DMS153 treated with DMSO at 0.1 percent for 48 hours (cell line): ENCODE results near the gene TOMT.

Source experiments
- DNase-seq: peaks from one replicate; lab custom pipeline; 2025; ENCODE audit not compliant: unreplicated experiment; lab: John Stamatoyannopoulos, UW

The TOMT gene

DNA sequence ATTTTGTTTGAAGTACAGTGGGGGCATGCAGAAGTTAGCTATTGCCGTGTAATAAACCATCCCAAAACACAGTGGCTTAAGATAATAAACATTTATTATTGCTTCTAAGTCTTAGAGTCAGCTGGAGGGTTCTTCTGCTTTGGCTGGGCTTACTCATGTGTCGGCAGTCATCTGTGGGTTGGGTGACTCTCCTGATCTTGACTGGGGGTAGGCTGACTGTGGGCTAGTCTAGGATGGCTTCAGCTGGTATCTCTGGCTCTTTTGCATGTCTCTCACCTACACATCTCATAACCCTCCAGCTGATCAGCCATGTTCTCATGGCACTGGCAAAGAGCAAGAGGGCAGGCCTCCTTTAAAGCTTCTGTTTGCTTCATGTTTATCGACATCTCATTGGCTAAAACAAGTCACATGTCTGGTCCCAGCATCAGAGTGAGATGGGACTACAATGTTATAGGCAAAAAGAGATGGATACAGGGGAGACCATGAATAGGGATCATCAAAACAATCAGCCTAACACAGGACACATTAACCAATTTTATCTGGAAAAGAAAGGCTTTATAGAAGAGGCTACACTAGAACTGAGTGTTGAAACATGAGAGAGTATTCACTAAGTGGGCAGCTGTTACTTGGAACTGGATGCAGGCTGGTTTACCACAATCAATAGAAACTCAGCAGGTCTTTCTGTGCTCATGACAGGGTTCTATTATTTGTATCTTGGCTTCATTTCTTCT lies 19.9 kb upstream of the TOMT start:
- DNase-seq, result no peak

DNA sequence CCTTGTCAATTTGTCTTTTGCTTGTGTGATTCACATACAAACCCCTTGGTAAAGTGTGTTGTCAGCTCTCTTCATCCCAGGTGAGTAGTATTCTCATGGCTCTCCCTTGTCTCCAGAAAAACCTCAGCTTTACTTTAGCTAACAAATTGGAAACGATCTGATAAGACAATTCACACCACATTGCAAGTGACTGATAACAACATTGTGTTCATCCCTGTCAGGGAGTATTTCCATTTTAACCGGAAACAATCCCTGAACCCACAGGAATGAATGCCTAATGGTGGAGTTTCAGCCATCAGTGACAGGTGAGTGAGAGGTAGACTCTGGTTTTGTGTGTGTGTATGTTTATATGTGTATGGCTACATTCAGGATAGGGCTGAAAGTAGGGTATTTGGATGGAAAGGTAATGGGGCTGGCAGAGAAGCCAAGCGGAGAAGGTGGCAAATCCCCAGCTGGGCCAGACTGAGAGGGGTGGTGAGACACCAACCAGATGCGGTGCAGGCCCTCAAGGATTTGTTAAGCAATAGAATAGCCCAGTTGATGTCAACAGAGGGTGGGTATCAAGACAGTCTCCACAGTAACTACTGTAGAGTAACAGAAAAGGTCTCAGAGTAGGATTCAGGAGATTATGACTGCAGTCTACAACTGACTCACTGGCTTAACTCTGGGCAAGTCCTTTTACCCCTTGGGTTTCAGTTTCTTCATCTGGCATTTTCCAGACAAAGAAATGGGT lies 17.5 kb upstream of the TOMT start:
- DNase-seq, result no peak

DNA sequence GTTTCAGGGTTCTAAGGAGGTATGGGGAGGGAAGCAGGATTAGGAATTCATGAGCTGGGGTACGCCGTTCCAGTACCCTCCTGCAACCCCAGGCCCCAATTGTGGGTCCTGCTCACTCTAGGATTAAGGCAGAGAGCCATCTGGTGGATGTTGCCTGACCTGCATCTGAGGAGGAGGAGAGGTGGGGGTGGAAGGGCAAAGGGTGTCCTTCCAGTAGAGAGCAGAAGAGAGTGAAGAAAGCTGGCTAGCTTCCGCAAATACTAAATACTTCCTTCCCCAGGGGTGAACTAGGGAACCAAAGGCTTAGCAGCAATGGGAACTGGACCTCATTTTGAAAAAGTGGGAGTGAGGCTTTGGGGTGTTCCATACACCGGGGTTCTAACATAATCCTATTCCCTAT lies 14.4 kb upstream of the TOMT start:
- no peak for DNase-seq

DNA sequence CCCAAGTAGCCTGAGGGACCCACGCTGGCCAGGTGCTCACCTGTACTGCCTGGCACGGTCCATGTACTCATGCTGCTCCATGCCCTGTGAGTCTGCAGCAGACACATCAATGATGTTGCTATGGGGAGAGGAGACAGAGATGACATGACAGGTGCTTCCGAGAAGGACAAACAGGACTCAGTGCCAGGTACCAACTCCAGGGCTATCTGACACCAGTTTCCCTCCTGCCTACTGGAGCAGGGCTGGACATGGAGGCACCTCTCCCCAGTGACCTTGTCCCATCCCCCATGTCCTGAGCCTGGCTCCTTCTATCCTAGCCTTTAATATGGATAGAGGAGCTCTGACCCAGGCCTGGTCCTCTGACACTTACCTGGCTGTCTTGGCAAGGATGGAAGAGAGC lies 7.0 kb upstream of the TOMT start:
- DNase-seq, result no peak

DNA sequence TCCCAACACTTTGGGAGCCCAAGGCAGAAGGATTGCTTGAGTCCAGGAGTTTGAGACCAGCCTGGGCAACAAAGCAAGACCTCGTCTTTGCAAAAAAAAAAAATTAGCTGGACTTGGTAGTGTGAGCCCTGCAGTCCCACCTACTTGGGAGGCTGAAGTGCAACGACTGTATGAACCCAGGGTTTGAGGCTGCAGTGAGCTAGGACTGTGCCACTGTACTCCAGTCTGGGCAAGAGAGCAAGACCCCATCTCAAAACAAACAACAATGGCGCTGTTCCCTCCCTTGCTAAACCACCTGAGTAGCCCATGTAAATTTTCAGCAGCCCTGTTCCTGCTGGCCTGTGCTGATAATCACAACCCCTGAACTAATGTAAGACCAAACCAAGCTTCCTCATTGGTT lies 5.7 kb upstream of the TOMT start:
- no peak for DNase-seq

DNA sequence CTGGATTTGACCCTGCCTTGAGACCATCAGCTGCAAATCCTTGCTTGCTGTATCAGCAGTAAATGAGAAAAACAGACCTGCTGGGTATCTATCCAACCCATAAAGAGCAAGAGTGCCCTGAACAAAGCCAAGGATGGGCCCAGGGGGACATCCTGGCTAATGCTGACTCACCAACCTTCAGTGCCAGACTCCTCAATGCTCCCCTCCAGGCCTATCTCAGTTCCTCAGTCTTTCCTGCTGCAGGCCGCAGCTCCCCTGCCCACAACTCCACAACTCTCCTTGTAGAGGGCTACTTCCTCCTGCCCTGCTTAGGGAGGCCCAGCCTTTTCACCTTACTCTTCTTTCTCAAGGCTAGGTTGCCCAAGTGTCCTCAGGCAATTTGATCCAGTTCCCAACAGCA lies 5.3 kb upstream of the TOMT start:
- no peak for DNase-seq

DNA sequence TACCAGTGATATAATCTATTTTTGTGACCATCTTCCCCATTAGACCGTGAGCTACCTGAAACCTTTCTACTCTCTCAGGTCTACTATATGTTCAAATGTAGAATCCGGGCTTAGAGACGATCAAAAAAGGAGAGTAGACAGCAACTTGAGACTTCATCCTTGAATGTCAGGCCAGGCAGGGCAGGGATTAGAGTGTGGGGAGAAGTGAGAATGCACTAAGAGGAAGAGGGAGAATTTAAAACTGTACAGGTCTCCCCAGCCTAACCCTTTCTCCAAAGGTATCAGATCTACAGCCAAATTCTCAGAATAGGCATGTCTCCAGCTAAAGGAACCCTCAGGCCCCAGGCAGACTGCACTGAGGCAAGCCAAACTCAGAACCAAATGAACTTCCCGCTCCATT lies 3.6 kb upstream of the TOMT start:
- DNase-seq, result no peak

DNA sequence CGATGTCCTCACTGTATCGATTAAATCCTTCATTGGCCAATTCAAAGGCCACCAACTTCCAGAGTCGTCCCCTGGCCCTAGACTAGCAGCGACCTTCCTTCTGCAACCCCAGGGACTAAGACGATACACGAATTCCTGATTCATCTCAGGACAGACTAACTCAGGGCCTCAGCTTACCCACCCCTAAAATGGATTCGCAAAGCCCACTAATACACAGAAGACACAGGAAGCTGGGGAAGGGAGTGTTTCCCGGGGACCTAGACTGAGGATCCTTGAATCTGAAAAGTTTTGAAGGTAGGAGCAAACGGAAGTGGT lies 3.1 kb upstream of the TOMT start:
- DNase-seq, result no peak

DNA sequence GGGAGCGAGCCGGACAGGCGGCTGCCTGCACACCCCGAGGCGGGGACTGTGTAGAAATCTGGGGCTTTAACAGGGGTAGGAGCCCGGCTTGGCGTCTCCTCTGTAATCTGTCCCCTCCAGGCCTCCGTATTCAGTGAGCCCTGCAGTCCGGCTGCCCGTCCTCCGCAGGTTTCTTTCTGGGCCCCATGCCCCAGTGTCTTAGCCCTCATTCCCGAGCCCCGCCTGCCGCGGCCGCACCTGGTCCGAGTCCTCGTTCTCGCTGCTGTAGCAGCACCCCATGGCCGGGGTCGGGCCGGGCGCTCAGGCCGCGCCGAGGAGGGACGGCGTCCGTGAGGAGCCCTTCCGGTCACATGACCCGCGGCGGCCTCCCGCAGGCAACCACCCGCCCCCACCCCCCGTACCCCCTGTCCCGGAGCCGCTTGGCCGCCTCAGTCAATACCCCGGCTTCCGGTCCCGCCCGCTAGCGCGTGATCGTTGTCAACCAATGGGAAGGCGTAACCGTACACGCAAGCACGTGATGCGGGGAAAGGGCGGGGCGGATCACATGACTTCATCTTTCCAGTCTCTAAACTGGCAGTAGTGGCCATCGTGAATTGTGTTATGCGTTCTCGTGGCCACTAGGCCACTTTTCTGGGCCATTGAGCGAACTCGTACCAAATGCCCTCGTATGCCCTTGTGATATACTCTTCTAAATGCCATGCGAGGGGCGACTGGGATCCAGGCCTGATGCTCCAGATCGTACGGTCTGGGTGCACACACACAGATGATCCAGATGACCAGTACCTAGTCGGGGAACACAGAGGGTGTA lies 2.6 kb upstream of the TOMT start, which contains the start of gene LAMTOR1:
LAMTOR1 (minus strand) TSS at position 352 of the 808 bp plus-strand sequence; CDS start at position 279, 73 bp downstream.
- DNase-seq, result peak; percentile 90

DNA sequence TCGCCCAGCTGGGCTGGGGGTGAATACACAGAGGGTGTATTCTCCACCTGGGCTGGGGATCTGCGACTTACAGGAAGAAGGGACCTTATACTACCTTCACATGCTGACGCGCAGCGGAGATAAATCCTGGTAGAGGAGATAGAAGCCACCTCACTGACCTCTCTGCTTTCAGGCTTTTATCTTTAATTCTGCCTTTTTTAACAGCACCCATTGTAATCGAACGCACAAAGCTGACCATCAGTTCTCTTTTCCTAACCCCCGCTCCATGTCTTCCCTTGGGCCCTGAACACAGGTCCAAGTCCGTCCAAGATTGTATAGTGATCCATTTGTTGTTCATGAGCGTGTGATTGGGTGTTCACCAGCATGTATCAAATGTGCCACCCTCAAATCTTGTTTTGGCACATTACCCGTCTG lies 2.0 kb upstream of the TOMT start:
- DNase-seq, result no peak

DNA sequence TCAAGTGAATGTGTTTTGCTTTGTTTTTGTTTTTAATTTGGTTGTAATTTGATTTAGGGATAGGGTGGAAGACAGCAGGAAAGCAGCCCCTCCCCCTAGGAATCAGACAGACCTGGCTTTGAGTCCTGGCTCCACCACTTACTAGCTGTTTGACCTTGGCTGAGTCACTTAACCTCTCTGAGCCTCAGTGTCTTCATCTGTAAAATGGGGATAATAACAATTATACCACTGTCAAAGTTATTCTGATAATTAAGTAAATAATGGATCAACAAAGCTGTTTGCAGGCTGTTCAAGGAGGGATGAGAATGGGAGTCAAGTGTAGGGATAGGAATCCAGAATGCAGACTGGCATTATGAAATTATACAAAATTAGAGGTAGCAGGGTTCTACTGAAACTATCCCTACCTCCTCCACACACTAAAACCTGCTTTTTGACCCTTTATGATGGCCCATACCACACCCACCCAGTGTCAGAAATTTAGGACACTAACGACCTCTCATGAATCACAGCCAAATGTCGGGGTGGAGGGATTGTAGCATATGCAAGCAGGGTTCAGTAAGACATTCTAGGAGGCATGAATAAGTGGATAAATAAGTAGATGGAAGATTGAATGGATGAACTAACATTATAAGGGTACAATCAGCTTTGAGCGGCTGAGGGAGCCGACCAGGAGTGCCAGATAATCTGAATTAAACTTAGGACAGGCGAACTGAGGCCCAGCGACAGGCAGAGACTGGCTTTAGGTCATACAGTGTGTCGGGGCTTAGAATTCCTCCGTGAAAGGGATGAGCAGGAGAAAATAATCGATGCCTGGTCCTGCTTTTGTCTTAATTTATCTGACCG lies 5.8 kb downstream of the TOMT start:
- no peak for DNase-seq

DNA sequence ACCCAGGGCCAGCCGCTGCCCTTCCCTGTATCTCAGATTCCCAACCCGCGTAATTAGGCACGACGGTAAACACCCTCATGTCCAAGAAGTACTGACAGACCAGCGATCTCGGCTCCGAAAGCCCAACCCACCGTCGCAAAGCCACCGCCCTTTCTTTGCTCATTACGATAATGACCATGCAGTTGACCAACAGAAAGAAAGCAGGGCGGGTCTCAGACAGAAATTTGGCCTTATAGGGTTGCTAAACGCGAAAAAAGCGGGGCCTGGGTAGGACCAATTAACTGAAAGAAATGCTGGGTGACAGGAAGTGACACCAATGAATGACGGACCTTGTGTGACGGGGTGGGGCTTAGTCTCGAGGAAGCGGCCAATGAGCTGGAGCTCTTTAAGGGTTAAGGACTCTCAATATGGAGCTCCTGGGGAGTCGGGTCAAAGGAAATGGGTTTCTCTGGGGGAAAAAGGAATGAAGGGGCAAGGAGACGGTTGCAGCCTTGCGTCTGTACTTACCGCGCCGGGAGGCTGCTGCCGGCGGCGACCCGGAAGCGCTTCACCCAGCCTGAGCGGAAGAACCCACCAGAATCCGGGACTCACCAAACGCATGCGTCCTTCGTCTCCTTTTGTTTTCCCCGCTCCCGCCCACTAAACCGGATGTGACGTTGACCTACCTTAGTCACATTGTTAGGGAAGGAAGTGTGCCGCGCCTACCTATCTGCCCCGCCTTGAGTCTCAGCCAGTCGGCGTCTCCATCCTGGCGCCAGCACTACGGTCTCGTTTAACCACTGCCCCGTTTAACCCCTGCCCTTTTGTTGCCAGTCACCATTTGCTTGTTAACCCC lies 6.6 kb downstream of the TOMT start, which contains the start of gene ANAPC15:
ANAPC15 (minus strand) TSS at position 553 of the 835 bp plus-strand sequence. CDS start 1,419 bp downstream, outside the sequence.
- DNase-seq, result peak; percentile 98

DNA sequence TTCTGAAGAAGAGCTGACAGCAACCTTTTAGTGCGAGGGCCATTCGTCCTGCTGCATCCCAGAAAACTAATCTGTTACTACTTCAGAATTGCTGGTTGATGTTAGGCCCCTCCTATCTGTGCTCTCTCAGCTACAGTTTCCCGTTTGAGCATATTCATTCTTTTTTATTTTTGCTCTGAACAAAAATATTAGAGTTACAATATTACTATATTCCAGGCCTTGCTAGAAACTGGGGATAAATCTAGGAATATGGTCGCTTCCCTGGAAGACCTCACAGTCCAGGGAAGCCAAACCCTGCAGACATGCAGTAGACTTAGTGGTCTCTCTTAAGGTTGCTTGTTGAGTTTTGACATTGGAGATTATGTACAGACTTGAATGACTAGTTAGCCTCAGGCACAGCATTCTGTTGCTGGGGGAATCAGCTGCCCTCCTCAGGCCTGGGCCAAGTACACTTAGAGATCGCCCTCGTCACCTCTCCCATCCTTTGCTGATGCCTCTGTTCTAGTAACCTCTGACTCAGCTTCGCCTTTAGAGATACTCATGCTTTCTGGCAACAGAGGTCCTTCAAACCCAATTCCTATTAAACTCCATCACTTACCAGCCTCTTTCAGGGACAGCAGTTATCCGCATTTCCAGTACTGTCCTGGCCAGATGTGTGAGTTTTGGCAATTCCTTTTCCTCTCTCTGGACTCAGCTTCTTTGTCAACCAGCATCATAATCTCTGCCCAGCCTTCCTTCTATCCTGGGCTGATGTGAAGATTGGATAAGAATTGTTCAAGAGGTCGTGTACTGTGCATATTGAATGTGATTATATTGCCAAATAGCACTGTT lies 7.5 kb downstream of the TOMT start:
- DNase-seq, result peak; percentile 47

DNA sequence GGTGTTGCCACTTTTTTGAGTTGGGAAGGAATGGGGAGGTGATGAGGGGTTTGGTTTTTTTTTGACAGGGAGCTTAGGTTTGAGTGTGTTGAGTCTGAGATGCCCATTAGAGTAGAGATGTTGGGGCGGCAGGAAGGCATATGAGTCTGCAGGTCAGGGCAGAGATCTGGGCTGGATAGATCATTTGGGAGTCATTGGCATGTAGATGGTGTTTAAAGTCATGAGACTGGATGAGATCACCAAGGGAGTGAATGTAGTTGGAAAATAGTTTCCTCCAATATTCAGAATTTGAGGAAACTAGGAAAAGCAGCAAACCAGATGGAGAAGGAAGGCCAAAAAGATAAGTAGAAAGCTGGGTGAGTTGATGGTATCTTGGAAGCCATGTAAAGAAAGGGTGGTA lies 8.8 kb downstream of the TOMT start:
- no peak for DNase-seq

DNA sequence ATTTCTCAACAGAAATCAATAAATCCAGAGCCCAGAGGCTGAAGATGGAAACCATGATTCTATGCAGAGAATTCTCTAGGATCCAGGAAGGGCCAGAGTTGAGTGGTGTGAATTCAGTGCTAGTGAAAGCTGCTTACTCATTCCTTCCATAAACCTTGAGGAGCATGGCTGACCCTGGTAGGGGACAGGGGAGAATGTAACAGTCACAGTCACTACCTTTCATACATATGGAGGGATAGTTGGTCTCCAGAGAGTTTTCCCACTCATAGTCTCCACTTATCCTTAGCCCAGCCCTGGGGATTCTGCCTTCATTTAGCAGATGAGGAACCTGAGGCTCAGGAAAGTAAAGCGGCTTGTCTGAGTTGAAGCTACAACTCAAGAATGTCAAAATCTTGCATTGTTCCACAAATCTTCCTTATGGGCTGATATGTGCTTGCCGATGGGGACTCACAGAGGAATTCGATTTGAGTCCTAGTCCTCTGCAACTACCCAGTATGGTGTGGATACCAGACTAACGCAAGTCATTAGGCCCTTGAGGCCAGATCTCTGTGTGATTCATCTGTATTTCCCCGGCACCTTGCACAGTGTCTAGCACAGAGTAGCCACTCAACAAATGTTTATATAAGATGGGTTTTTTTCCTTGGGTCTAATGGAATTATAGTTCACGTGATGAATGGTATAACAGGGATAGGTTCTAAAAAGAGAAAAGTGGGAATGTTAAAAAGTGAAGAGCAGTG lies 10.5 kb downstream of the TOMT start:
- no peak for DNase-seq

DNA sequence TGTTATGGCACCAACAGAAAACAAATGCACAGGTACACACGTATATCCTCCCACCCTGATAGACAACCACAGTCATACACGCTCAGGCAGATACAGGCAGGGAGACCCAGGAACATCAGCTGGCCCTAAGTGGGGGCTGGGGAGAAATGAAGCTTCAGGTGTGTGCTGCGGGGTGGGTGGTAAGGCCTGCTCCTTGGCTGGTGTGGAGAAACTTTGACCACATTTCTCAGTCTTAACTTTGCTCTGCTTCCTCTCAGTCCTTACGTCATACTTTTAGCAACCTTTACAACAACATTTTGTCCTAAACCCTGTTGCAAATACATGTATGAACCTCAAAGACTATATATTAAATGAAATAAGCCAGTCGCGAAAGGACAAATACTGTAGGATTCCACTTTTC lies 13.5 kb downstream of the TOMT start:
- no peak for DNase-seq

DNA sequence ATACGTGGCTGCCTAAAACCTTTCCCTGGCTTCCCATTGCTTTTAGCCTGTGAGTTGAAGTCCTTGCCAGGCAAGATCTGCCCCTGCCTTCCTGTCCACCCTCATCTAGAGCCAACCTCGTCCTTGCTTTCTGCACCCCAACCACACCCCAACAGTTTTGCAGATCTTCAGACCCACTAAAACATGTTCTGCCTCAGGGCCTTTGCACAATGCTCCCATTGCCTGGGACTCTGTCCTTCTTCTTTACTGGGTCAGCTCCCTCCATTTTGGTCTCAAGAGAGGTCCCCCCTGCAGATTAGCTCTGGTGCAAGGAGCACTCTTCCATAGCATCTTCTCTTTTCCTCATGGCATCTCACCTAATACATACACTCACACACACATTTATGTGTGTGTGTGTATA lies 15.2 kb downstream of the TOMT start:
- no peak for DNase-seq

DNA sequence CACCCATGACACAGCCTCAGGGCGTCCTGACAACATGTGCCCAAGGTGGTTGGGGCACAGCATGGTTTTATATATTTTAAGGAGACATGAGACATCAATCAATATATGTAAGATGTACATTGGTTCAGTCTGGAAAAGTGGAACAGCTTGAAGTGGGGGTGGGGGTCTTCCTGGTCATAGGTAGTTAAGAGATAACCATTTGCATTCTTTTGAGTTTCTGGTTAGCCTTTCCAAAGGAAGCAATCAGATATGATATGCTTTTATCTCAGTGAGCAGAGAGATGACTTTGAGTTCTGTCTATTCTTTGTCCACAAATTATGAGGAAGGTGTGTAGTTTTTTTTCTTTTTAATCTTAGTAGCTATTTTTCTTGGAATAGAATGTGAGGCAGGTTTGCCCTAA lies 16.9 kb downstream of the TOMT start:
- DNase-seq, result no peak
